ENCODE data around the gene NSD1. TPM values are rescaled to one million over a fixed set of nuclear protein-coding genes. Genes with fewer than 3 reads are reported as not detected.

Gene NSD1
- total and polyA plus RNA-seq, 3 donors from 2014 or later, result 66.0 to 86.6 (median 71.2) TPM

DNA sequence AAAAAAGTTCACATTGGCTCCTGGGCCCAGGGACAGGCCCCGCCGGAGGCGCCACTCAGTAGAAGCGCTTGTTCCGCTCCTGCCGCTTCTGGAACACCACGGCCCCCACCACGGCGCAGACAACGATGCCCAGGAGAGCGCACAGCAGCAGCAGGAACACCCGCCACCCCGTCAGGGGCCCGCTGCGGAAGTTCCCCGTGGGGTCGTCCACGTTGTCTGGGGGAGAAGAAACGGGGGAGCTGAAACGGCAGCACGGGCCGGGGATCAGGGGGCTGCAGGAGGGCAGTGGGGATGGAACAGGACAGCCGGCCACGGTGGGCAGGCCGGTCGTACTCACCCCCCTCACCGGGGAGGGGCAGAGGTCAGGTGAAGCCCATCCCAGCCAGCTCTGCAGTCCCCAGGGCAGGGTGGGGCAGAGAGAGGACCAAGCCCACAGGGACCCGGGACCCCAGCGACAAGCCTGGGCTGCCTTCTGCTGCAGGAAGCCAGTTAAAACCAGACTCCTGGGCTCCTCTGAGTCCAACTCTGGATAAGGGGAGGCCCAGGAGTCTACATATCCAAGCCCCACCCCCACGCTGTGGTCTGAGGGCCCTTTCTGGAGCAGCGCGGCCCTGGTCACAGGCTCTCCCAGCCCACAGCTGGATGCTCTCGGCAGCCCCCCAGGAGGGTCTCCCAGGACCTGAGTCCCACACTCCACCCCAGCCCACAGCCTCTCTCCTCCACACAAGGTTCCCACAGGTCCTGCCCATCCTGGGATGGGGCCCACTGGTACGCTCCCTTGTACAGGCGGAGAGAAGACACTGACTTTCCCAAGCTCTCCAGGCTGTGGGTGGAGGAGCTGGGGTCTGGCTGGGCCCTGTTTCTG, 198.7 kb downstream of the NSD1 start:
- Histone ChIP-seq H3K36me3 (ENCODE audit: low read depth, missing control alignments) (no peaks in the 10 kb centered on the region), H3K4me1 (no peaks in the 10 kb centered on the region), H3K27me3 (no peaks in the 10 kb centered on the region), H3K27ac (no peak overlapping the region), H3K4me3 (no peak overlapping the region), H3K9me3 (no peaks in the 10 kb centered on the region)
- intact Hi-C loops (cut with DNase I; ENCODE audit: low total_unique reads), result no loop called here
- no peak for DNase-seq
- no peak for TF ChIP-seq POLR2A (IDR thresholded peaks at IDR 0.05)
- no peak for TF ChIP-seq CTCF (IDR thresholded peaks at IDR 0.05)
- WGBS, 2 donors, result 89 to 90% methylated on average over 28 to 32 of the region's 35 CpGs

- WGBS, 2 donors, result 94 to 100% methylated on average over 4 to 13 of the region's 13 CpGs
- no peaks in the 10 kb centered on the region for H3K27me3 ChIP-seq
- no peak for DNase-seq
- H3K4me3 ChIP-seq, result no peak overlapping the region
- intact Hi-C loops (cut with DNase I; ENCODE audit: low total_unique reads), result no loop called here
- no peak overlapping the region for H3K27ac ChIP-seq
- no peak for TF ChIP-seq POLR2A (IDR thresholded peaks at IDR 0.05)
- H3K36me3 ChIP-seq (ENCODE audit: low read depth, missing control alignments), result no peaks in the 10 kb centered on the region
- H3K9me3 ChIP-seq, result no peaks in the 10 kb centered on the region
- H3K4me1 ChIP-seq, result no peaks in the 10 kb centered on the region
Observed at GRCh38 chr5:177332896-177333260, 199.3 kb downstream of the NSD1 start.

- Histone ChIP-seq H3K27me3 (no peaks in the 10 kb centered on the region), H3K27ac (no peak overlapping the region), H3K4me3 (no peak overlapping the region), H3K9me3 (no peaks in the 10 kb centered on the region), H3K4me1 (no peaks in the 10 kb centered on the region), H3K36me3 (ENCODE audit: low read depth, missing control alignments) (no peaks in the 10 kb centered on the region)
- intact Hi-C loops (cut with DNase I; ENCODE audit: low total_unique reads), result no loop called here
- TF ChIP-seq CTCF (IDR thresholded peaks at IDR 0.05) (no peak), POLR2A (IDR thresholded peaks at IDR 0.05) (no peak)
- 89 to 91% methylated on average over 13 to 16 of the region's 16 CpGs for WGBS, 2 donors
- no peak for DNase-seq
Observed at GRCh38 chr5:177333420-177334154, 200.0 kb downstream of the NSD1 start.

- intact Hi-C loops (cut with DNase I; ENCODE audit: low total_unique reads), result no loop called here
- no peak for DNase-seq
Observed at GRCh38 chr5:177334155-177334551, 200.6 kb downstream of the NSD1 start.

More at GRCh38 chr5:177334155-177334551, 200.6 kb downstream of the NSD1 start:
- H3K4me3 ChIP-seq, result no peak overlapping the region
- TF ChIP-seq POLR2A (IDR thresholded peaks at IDR 0.05) (no peak), CTCF (IDR thresholded peaks at IDR 0.05) (no peak)
- 80 to 86% methylated on average over 3 to 15 of the region's 15 CpGs for WGBS, 2 donors
- no peaks in the 10 kb centered on the region for H3K36me3 ChIP-seq (ENCODE audit: low read depth, missing control alignments)
- H3K27ac ChIP-seq, result no peak overlapping the region
- no peaks in the 10 kb centered on the region for H3K27me3 ChIP-seq
- no peaks in the 10 kb centered on the region for H3K9me3 ChIP-seq
- H3K4me1 ChIP-seq, result no peaks in the 10 kb centered on the region

All from testis (tissue), 3 donors.